GM23248 (cell line): Measurements from ENCODE around the gene MYL12B. TPM values are rescaled to one million over a fixed set of nuclear protein-coding genes. Genes with fewer than 3 reads are reported as not detected.

Experiments used
- DNase-seq: peaks from one replicate; pipeline ENCODE4 v3.0.0-alpha.2; 2015
- H2AFZ ChIP-seq: fragments of 200-600 bp; sonication (generic); 2 replicates; pipeline ENCODE4 v1.6.1; 2016; ENCODE audit warnings: antibody characterized with exemption
- H3F3A ChIP-seq: fragments of 200-600 bp; sonication (generic); 2 replicates; pipeline ENCODE4 v1.6.1; 2016; ENCODE audit warnings: mild to moderate bottlenecking, antibody characterized with exemption, mixed run types; ENCODE audit not compliant: insufficient read depth
- H3K27ac ChIP-seq: fragments of 200-600 bp; sonication (generic); 2 replicates; pipeline ENCODE4 v1.5.1; 2016; ENCODE audit warnings: mild to moderate bottlenecking
- H3K27me3 ChIP-seq: fragments of 200-600 bp; sonication (generic); replicated peaks from 2 replicates; pipeline ENCODE4 v1.6.1; 2016; ENCODE audit warnings: mild to moderate bottlenecking; ENCODE audit not compliant: insufficient read depth
- H3K36me3 ChIP-seq: fragments of 200-600 bp; sonication (generic); 2 replicates; pipeline ENCODE4 v1.6.1; 2016; ENCODE audit warnings: low read depth, mild to moderate bottlenecking
- H3K4me1 ChIP-seq: fragments of 200-600 bp; sonication (generic); 2 replicates; pipeline ENCODE4 v1.6.1; 2016; ENCODE audit warnings: mild to moderate bottlenecking; ENCODE audit not compliant: insufficient read depth
- H3K4me2 ChIP-seq: fragments of 200-600 bp; sonication (generic); one replicate; pipeline ENCODE4 v1.6.1; 2016; ENCODE audit warnings: mild to moderate bottlenecking; ENCODE audit not compliant: unreplicated experiment
- H3K4me3 ChIP-seq: fragments of 200-600 bp; sonication (generic); 2 replicates; pipeline ENCODE4 v1.5.1; 2016; ENCODE audit warnings: mild to moderate bottlenecking
- H3K79me2 ChIP-seq: fragments of 200-600 bp; sonication (generic); 2 replicates; pipeline ENCODE4 v1.6.1; 2016; ENCODE audit warnings: mild to moderate bottlenecking; ENCODE audit not compliant: insufficient read depth
- H3K9ac ChIP-seq: fragments of 200-600 bp; sonication (generic); 2 replicates; pipeline ENCODE4 v1.6.1; 2016; ENCODE audit warnings: mild to moderate bottlenecking
- H3K9me2 ChIP-seq: fragments of 200-600 bp; sonication (generic); 2 replicates; pipeline ENCODE4 v1.6.1; 2016; ENCODE audit warnings: mixed run types, mild to moderate bottlenecking, moderate library complexity; ENCODE audit not compliant: insufficient read depth
- H3K9me3 ChIP-seq: fragments of 200-600 bp; sonication (generic); one replicate; pipeline ENCODE4 v1.6.1; 2017; ENCODE audit warnings: low read depth
- H4K20me1 ChIP-seq: fragments of 200-600 bp; sonication (generic); 2 replicates; pipeline ENCODE4 v1.6.0; 2016; ENCODE audit not compliant: insufficient read depth
- EZH2 ChIP-seq: fragments of 200-600 bp; sonication (generic); IDR thresholded peaks from 2 replicates; pipeline ENCODE4 v1.6.1; 2018; ENCODE audit warnings: antibody characterized with exemption, mild to moderate bottlenecking; ENCODE audit not compliant: insufficient read depth, poor library complexity, severe bottlenecking
- EZH2phosphoT487 ChIP-seq: fragments of 200-600 bp; sonication (generic); IDR thresholded peaks from 2 replicates; pipeline ENCODE4 v1.6.1; 2018; ENCODE audit warnings: antibody characterized with exemption, moderate library complexity, mild to moderate bottlenecking, low read depth; ENCODE audit not compliant: insufficient read depth
- WGBS, 2 experiments: methylation state at CpG; one replicate each; pipeline ENCODE4 v1.1.6; 2015 to 2017; ENCODE audit warnings: low lambda C conversion rate in 2 of 2, low coverage in 1 of 2; ENCODE audit errors: missing lambda C conversion rate in 2 of 2; 5-methylcytosine and 5-hydroxymethylcytosine counted together
- in situ Hi-C: fragments of 300-500 bp; cut with MboI; formaldehyde crosslinking; loops from 2 replicates; pipeline ENCODE4 v1.15.0; 2020
- polyA plus RNA-seq: library from polyadenylated mRNA; unstranded; fragments of >200 nt; fragmentation: Nextera tagmentation; extraction: Ambion mirVana; gene quantifications from 2 replicates; pipeline ENCODE4 v1.2.1, GENCODE V29; 2016
- total RNA-seq: library from RNA; depleted of rRNA; stranded (reverse); fragments of >200 nt; shearing (Covaris generic); gene quantifications from 2 replicates; pipeline ENCODE4 v1.2.3, GENCODE V29; 2014

Gene MYL12B
- total and polyA plus RNA-seq, 2 experiments from 2014 or later: 614 to 1,219 TPM

DNA sequence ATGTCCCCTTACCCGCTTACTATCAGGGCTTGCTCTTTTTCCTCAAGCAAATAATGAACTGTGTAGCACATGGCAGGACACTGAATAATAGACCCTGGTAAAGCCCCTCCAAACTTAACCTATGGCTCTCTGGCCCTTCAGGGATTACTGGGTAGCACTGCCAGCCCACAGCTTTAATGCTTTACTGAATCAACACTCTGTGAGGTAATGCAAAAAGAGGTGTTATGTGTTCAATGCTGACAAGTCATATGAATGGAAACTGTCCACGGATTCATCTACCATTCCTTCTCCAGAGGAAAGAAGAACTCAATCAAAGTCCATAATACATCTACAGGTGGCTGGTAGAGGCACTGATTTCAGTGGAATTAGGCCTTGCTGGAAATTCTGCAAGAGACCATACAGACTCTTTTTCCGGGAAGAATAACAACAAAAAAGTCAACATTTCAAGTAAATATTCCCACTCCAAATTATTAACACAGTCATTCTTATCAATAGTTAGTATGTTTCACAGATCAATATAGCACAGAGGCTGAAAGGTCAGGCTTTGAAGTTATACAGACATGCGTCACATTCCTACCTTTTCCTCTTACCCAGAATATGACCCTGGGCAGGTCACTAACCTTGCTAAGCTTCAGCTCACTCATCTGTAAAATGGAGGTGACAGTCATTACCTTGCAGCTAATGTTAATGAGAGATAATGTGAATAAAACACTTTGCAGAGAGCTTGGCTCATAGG lies 28.3 kb upstream of the MYL12B start:
- in situ Hi-C loops: loop anchor here (5.0 kb wide), 1 partner anchor 291 kb away; no protein-coding TSS in a partner anchor
- no peaks in the 10 kb centered on the region for H3K9me2 ChIP-seq
- H3F3A ChIP-seq: no peaks in the 10 kb centered on the region
- no peak overlapping the region for H3K4me2 ChIP-seq
- no peak overlapping the region for H3K4me3 ChIP-seq
- H3K9ac ChIP-seq: no peak overlapping the region
- no peaks in the 10 kb centered on the region for H3K9me3 ChIP-seq
- H4K20me1 ChIP-seq: no peaks in the 10 kb centered on the region
- no peak for DNase-seq
- H3K36me3 ChIP-seq: no peaks in the 10 kb centered on the region
- no peaks in the 10 kb centered on the region for H3K79me2 ChIP-seq
- H2AFZ ChIP-seq: no peak overlapping the region
- 76 to 79% methylated on average over 4 of the region's 4 CpGs for WGBS, 2 experiments
- H3K27ac ChIP-seq: no peak overlapping the region
- H3K4me1 ChIP-seq: no peaks in the 10 kb centered on the region
- H3K27me3 ChIP-seq: no peaks in the 10 kb centered on the region
- no peak for TF ChIP-seq EZH2
- TF ChIP-seq EZH2phosphoT487: no peak

DNA sequence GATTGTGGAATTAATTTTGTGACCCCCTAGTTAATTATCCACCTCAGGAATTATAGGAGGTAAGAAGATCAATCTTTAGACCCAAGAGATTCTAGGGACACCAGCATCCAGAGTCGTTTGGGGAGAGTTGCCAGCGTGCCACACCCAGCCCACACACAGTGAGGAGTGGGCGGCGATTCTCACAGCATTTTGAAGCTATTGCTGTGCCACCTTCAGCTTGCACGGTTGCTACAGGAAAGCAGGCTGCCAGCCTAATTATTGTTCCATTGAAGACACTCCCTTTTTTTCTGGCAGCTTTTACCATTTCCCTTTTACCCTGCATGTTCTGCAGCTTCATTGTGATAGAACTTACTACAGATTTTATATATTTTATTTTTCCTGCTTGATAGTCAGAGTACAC lies 27.5 kb upstream of the MYL12B start:
- DNase-seq: no peak
- no peaks in the 10 kb centered on the region for H3K79me2 ChIP-seq
- no peaks in the 10 kb centered on the region for H3K9me3 ChIP-seq
- TF ChIP-seq EZH2phosphoT487 (no peak), EZH2 (no peak)
- H3K27me3 ChIP-seq: no peaks in the 10 kb centered on the region
- H3K4me1 ChIP-seq: no peaks in the 10 kb centered on the region
- WGBS, 2 experiments: 37 to 40% methylated on average over 5 of the region's 5 CpGs
- in situ Hi-C loops: loop anchor here (5.0 kb wide), 1 partner anchor 292 kb away; no protein-coding TSS in a partner anchor
- no peaks in the 10 kb centered on the region for H3K36me3 ChIP-seq
- H3K4me2 ChIP-seq: no peak overlapping the region
- H3K27ac ChIP-seq: no peak overlapping the region
- H3K9me2 ChIP-seq: no peaks in the 10 kb centered on the region
- no peak overlapping the region for H3K4me3 ChIP-seq
- H3F3A ChIP-seq: no peaks in the 10 kb centered on the region
- no peak overlapping the region for H2AFZ ChIP-seq
- no peak overlapping the region for H3K9ac ChIP-seq
- no peaks in the 10 kb centered on the region for H4K20me1 ChIP-seq

DNA sequence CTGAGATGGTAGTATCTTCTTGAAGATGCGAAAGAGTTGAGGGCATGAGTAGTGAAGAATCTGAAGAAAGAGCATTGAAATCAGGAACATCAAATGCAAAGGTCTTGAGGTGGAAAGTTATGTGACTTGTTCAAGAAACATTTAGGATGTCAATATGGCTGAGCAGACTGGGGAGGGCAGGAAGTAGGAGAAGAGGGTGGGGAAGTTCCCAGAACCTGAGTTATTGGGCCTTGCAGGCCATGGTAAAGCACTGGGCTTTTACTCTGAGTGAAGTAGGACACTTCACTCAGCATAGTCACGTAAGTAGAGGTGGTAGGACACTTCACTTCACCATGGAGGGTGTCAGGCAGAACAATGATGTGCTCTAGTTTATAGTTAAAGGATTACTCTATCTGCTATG lies 26.1 kb upstream of the MYL12B start:
- DNase-seq: no peak
- Histone ChIP-seq H3K4me3 (no peak overlapping the region), H4K20me1 (no peaks in the 10 kb centered on the region), H3K9ac (no peak overlapping the region), H3K27ac (no peak overlapping the region), H3K4me1 (no peaks in the 10 kb centered on the region), H3K79me2 (no peaks in the 10 kb centered on the region), H3K36me3 (no peaks in the 10 kb centered on the region), H3K9me3 (no peaks in the 10 kb centered on the region), H3F3A (no peaks in the 10 kb centered on the region), H3K9me2 (no peaks in the 10 kb centered on the region), H3K4me2 (no peak overlapping the region), H3K27me3 (no peaks in the 10 kb centered on the region), H2AFZ (no peak overlapping the region)
- TF ChIP-seq EZH2: no peak
- TF ChIP-seq EZH2phosphoT487: no peak
- in situ Hi-C loops: loop anchor here (5.0 kb wide), 1 partner anchor 79 kb away; no protein-coding TSS in a partner anchor
- 94 to 97% methylated on average over 2 of the region's 2 CpGs for WGBS, 2 experiments

DNA sequence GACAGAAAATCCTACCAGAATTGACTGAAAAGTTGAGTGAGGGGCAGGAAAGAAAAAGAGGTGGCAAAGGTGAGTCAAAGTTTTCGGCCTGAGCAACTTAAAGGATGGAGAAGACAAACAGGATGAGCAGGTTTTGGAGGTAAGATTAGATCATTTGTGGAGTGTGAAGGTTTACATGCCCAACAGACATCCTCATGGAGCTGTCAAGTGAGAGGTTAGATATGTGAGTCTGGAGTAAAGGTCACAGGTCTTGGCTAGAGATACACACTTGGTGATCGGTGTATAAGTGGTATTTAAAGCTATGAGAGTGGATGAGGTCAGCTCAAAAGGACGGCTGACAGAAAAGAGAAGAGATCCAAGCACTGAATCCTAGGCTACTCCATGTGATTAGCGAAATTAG lies 25.5 kb upstream of the MYL12B start:
- H3K9ac ChIP-seq: no peak overlapping the region
- no peaks in the 10 kb centered on the region for H3K36me3 ChIP-seq
- no peaks in the 10 kb centered on the region for H3K9me3 ChIP-seq
- in situ Hi-C loops: loop anchor here (5.0 kb wide), 1 partner anchor 79 kb away; no protein-coding TSS in a partner anchor
- no peaks in the 10 kb centered on the region for H3K27me3 ChIP-seq
- 67 to 68% methylated on average over 4 of the region's 4 CpGs for WGBS, 2 experiments
- no peaks in the 10 kb centered on the region for H3K79me2 ChIP-seq
- no peaks in the 10 kb centered on the region for H3K9me2 ChIP-seq
- H3K4me3 ChIP-seq: no peak overlapping the region
- no peaks in the 10 kb centered on the region for H4K20me1 ChIP-seq
- TF ChIP-seq EZH2phosphoT487 (no peak), EZH2 (no peak)
- no peak for DNase-seq
- H3F3A ChIP-seq: no peaks in the 10 kb centered on the region
- no peaks in the 10 kb centered on the region for H3K4me1 ChIP-seq
- H3K27ac ChIP-seq: no peak overlapping the region
- no peak overlapping the region for H2AFZ ChIP-seq
- no peak overlapping the region for H3K4me2 ChIP-seq
